K562 (cell line): ENCODE data around the gene NR2F2. TPM values are rescaled to one million over a fixed set of nuclear protein-coding genes. Genes with fewer than 3 reads are reported as not detected.

ENCODE experiments used
- ATAC-seq: fragments of 200-7000 bp; cut with Tn5 transposase; 3 replicates; pipeline ENCODE4 v1.9.1; 2020; ENCODE audit warnings: moderate library complexity
- BruUV-seq: library from RNA; stranded (reverse); fragments of 400-500 nt; replicated peaks from 2 replicates; lab custom pipeline; 2021; lab: Mats Ljungman, UMichigan
- CTCF ChIA-PET: fragments of 300-600 bp; formaldehyde crosslinking; extraction: SDS; loops from one replicate; lab custom pipeline; 2021; ENCODE audit warnings: low intra/inter-chr PET ratio; lab: Yijun Ruan, JAX
- POLR2A ChIA-PET: fragments of 300-600, 350-650 bp; sonication (Branson Sonifier 250); formaldehyde crosslinking; extraction: SDS; loops from one replicate; lab custom pipeline; 2021; ENCODE audit warnings: antibody characterized with exemption, inconsistent platforms; lab: Yijun Ruan, JAX
- DNase-seq, 4 experiments: peaks; one replicate each; pipeline versions ENCODE4 v3.0.0 to v3.0.0-alpha.2; 2011 to 2018; ENCODE audit warnings: low spot score in 3 of 4, mixed read lengths in 3 of 4; ENCODE audit errors: extremely low read depth in 1 of 4
- FAIRE-seq: peaks from 2 replicates; lab custom pipeline; 2011; peaks lifted over from hg19 to GRCh38; lab: Jason Lieb, UNC
- H2AFZ ChIP-seq: 2 replicates; pipeline ENCODE4 v1.6.0; 2011; ENCODE audit warnings: low read depth, low read length, control low read depth, inconsistent platforms
- H3K27ac ChIP-seq: fragments of 200-600 bp; 3 replicates; pipeline ENCODE4 v1.8.0; 2011; ENCODE audit warnings: low read depth, mild to moderate bottlenecking, control low read depth, inconsistent platforms, low read length, moderate library complexity, mixed read lengths; ENCODE audit errors: extremely low read depth
- H3K27me3 ChIP-seq, 2 experiments: fragments of 300-600 bp in 1 of 2; 2 replicates in 1 of 2; 3 replicates in 1 of 2; pipeline versions ENCODE4 v1.6.0 to v1.8.0; 2011; ENCODE audit warnings: inconsistent platforms in 2 of 2, low read length in 2 of 2, mild to moderate bottlenecking in 1 of 2, mixed read lengths in 1 of 2, moderate library complexity in 1 of 2; ENCODE audit not compliant: control insufficient read depth in 2 of 2, insufficient read depth in 2 of 2
- H3K36me3 ChIP-seq: fragments of 300-600 bp; 3 replicates; pipeline ENCODE4 v1.8.0; 2011; ENCODE audit warnings: mild to moderate bottlenecking, low read length, inconsistent platforms; ENCODE audit not compliant: control insufficient read depth, insufficient read depth
- H3K4me1 ChIP-seq, 2 experiments: fragments of 200-600 bp in 1 of 2; replicated peaks in 1 of 2; 2 replicates in 1 of 2; 3 replicates in 1 of 2; pipeline versions ENCODE4 v1.5.1 to v1.8.0; 2011; ENCODE audit warnings: inconsistent platforms in 2 of 2, low read length in 2 of 2, mild to moderate bottlenecking in 1 of 2, mixed read lengths in 1 of 2, moderate library complexity in 1 of 2; ENCODE audit not compliant: control insufficient read depth in 2 of 2, insufficient read depth in 2 of 2
- H3K4me2 ChIP-seq: 2 replicates; pipeline ENCODE4 v1.6.1; 2011; ENCODE audit warnings: low read length, control low read depth, inconsistent platforms, mixed read lengths; ENCODE audit not compliant: insufficient read depth
- H3K4me3 ChIP-seq: fragments of 200-600 bp; sonication (generic), shearing (Covaris generic); 2 replicates; pipeline ENCODE4 v1.5.1; 2016; ENCODE audit warnings: control low read depth, inconsistent platforms
- H3K79me2 ChIP-seq: fragments of 200-600 bp; 3 replicates; pipeline ENCODE4 v1.8.0; 2011; ENCODE audit warnings: low read length, inconsistent platforms; ENCODE audit not compliant: control insufficient read depth, insufficient read depth
- H3K9ac ChIP-seq, 2 experiments: 2 replicates each; pipeline versions ENCODE4 v1.6.0 to v1.6.1; 2011; ENCODE audit warnings: low read depth in 2 of 2, low read length in 2 of 2, control low read depth in 1 of 2, inconsistent platforms in 1 of 2, mild to moderate bottlenecking in 1 of 2, mixed read lengths in 1 of 2; ENCODE audit not compliant: insufficient read depth in 1 of 2
- H3K9me1 ChIP-seq: one replicate; pipeline ENCODE4 v1.6.0; 2011; ENCODE audit warnings: inconsistent platforms, mild to moderate bottlenecking, low read length, moderate library complexity; ENCODE audit not compliant: control insufficient read depth, insufficient read depth
- H3K9me3 ChIP-seq: replicated peaks from 2 replicates; pipeline ENCODE4 v1.5.1; 2011; ENCODE audit warnings: low read depth, low read length, inconsistent platforms; ENCODE audit not compliant: control insufficient read depth, insufficient read depth
- H4K20me1 ChIP-seq: replicated peaks from 2 replicates; pipeline ENCODE4 v1.6.1; 2011; ENCODE audit warnings: low read length, inconsistent platforms, mixed read lengths; ENCODE audit not compliant: control insufficient read depth, insufficient read depth
- CBX3 ChIP-seq, 2 experiments: IDR thresholded peaks; 1 replicate in 1 of 2; 2 replicates in 1 of 2; pipeline ENCODE4 v1.6.1; 2012; ENCODE audit warnings: inconsistent platforms in 2 of 2, low read length in 2 of 2, borderline replicate concordance in 1 of 2, control low read depth in 1 of 2
- EGR1 ChIP-seq: fragments of 450-650 bp; conservative IDR thresholded peaks from 2 replicates; pipeline ENCODE4 v1.6.1; 2017; ENCODE audit warnings: mild to moderate bottlenecking
- RBFOX2 ChIP-seq: fragments of 200-400 bp; formaldehyde crosslinking; IDR thresholded peaks from 2 replicates; pipeline ENCODE4 v1.6.1; 2017; ENCODE audit warnings: low read depth, mild to moderate bottlenecking, low read length, moderate library complexity
- STAT6 ChIP-seq: sonication (generic); formaldehyde crosslinking; IDR thresholded peaks from 2 replicates; pipeline ENCODE4 v1.8.1; 2023; ENCODE audit warnings: mild to moderate bottlenecking, missing genetic modification reagents
- ZNF449 ChIP-seq: fragments of 250-450 bp; sonication (Bioruptor Pico); IDR thresholded peaks from 2 replicates; pipeline ENCODE4 v1.8.0; 2022; ENCODE audit warnings: moderate library complexity, mild to moderate bottlenecking, inconsistent platforms
- WGBS: fragments of 100-300 bp; shearing (Covaris generic); methylation state at CpG from one replicate; pipeline ENCODE4 v1.1.6; 2016; ENCODE audit warnings: low coverage, mixed read lengths; ENCODE audit not compliant: insufficient coverage; ENCODE audit errors: missing lambda C conversion rate; 5-methylcytosine and 5-hydroxymethylcytosine counted together
- in situ Hi-C: fragments of 300-500 bp; cut with MboI; formaldehyde crosslinking; loops from 4 replicates; pipeline ENCODE4 v1.15.0; 2018; ENCODE audit warnings: inconsistent platforms, mixed read lengths
- intact Hi-C: fragments of 100-400 bp; cut with micrococcal nuclease; formaldehyde crosslinking; loops from 2 replicates; pipeline ENCODE4 v1.14.2; 2022
- polyA plus RNA-seq, 8 experiments: library from polyadenylated mRNA; depleted of rRNA in 4 of 8; stranded (reverse) in 5 of 8; unstranded in 3 of 8; fragments of >200 nt; fragmentation: Nextera tagmentation in 2 of 8; fragmentation: Illumina TruSeq in 1 of 8; extraction: Ambion mirVana in 2 of 8; extraction: Trizol in 1 of 8; gene quantifications; 2 replicates each; pipeline versions ENCODE4 v1.2.1 to v1.2.3, GENCODE V29; 2011 to 2014; ENCODE audit warnings: inconsistent platforms in 1 of 8, missing spikeins in 1 of 8
- total RNA-seq, 7 experiments: library from RNA; depleted of rRNA in 6 of 7; stranded (reverse); fragments of >200 nt in 6 of 7; fragmentation: Illumina TruSeq in 2 of 7; extraction: Trizol in 2 of 7; gene quantifications; 2 replicates each; pipeline versions ENCODE4 v1.2.1 to v1.2.3, GENCODE V29; 2011 to 2021; ENCODE audit warnings: low replicate concordance in 1 of 7
- TF ChIP-seq, protein P1 (sequence below), 2 experiments: IDR thresholded peaks; 2 replicates each; pipeline ENCODE4 v1.6.1; 2011; ENCODE audit warnings: borderline replicate concordance in 1 of 2, control low read depth in 1 of 2, low read depth in 1 of 2, low read length in 1 of 2, mild to moderate bottlenecking in 1 of 2, mixed read lengths in 1 of 2, moderate library complexity in 1 of 2; ENCODE audit not compliant: insufficient read depth in 1 of 2, insufficient read length in 1 of 2, poor library complexity in 1 of 2, severe bottlenecking in 1 of 2; ENCODE audit errors: extremely low read depth in 1 of 2
- TF ChIP-seq, protein P2 (sequence below): fragments of 200-800 bp; sonication (Bioruptor generic); IDR thresholded peaks from 2 replicates; pipeline ENCODE4 v1.6.1; 2017; ENCODE audit warnings: missing genetic modification characterization, missing compliant biosample characterization
- TF ChIP-seq, protein P3 (sequence below): fragments of 450-650 bp; IDR thresholded peaks from 2 replicates; pipeline ENCODE4 v1.6.1; 2016; ENCODE audit warnings: missing biosample characterization, missing genetic modification characterization

The NR2F2 gene
- total and polyA plus RNA-seq, 9 of the 15 experiments (the other 6 are each of a cell fraction or from before 2014, with no cell fraction given), result 6.0 to 51.8 (median 11.1) TPM

DNA sequence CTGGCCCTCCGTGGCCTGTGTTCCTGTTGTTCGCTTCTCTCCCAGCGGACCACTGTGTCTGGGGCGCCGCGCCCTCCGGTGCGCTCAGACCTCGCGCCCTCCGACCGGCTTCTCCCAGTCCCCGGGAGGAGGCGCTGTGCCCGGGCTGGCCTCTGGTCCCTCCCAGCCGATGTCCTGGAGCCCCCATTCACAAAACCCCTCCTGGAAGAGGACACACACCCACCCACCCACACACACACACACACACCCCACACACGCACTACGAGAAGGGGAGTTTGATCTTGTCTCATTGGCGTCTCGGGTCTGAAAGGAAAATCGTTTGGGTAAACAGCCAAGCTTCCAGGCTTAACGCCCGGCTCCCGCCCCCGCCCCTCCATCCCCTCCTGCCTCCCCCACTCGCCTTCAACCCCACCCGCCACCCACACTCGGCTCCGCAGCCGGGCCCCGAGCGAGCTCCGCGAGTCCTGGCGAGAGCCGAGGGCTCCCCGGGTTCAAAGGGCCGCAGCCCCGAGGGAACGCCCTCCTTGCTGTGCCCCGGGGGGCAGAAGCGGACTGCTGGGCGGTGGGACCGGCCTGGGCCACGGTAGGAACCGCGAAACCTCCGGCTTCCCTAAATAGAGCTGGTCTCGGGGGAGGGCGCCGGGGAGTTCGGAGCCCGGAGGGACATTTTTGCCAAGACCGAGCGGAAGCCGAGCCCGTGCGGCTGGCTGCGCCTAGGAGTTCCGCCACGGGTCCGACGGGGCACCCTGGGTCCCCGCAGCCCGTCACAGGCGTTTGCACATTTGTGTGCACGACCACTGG is 23.6 kb downstream of the NR2F2 start:
- BruUV-seq, result no TSS peak
- WGBS, result 36% methylated on average over 20 of the region's 67 CpGs
- H3K4me1 ChIP-seq, result peaks cover 15 to 35% of the 10 kb centered on the region in 2 experiments
- ChIA-PET POLR2A (interaction anchor here (0.7 to 1.6 kb wide), 3 partner anchors 15 to 107 kb away, joined by 3 to 4 read pairs (median 3); partner anchors contain the start of gene NR2F2), CTCF (no interaction called here)
- DNase-seq, result peak; percentile 38 to 63 (median 58)
- peak overlapping the region; percentile 35 for H3K4me2 ChIP-seq
- H4K20me1 ChIP-seq, result no peaks in the 10 kb centered on the region
- intact Hi-C loops (no loop called here), in situ Hi-C loops (loop anchor here (10.0 kb wide), 1 partner anchor 231 kb away; no protein-coding TSS in a partner anchor)
- peak overlapping the region; percentile 70 to 92 for H3K9ac ChIP-seq
- H3K79me2 ChIP-seq, result peaks cover 3% of the 10 kb centered on the region; the same call in 1 of the 3 replicates
- FAIRE-seq, result no peak
- H3K9me3 ChIP-seq, result peaks cover 2% of the 10 kb centered on the region; the same call in 1 of the 2 replicates
- no peaks in the 10 kb centered on the region for H3K27me3 ChIP-seq
- H2AFZ ChIP-seq, result peak overlapping the region; percentile 77
- H3K27ac ChIP-seq, result peak overlapping the region; percentile 72; the same call in 2 of the 3 replicates
- H3K9me1 ChIP-seq, result no peaks in the 10 kb centered on the region
- H3K36me3 ChIP-seq, result peaks cover 5% of the 10 kb centered on the region; the same call in 1 of the 3 replicates
- peak overlapping the region; percentile 50 for H3K4me3 ChIP-seq
- ATAC-seq, result peak; percentile 24
- no peak for TF ChIP-seq STAT6 (CRISPR knock-in tag)
- peak; percentile 73 for TF ChIP-seq EGR1
- peak in 1 of 2 experiments; percentile 28; a peak in 1 of 3 replicates for TF ChIP-seq CBX3 (IDR thresholded peaks at IDR 0.05; ENCODE audit: borderline replicate concordance in 1 of 2, low read length in 2 of 2)
- TF ChIP-seq, protein P1, sequence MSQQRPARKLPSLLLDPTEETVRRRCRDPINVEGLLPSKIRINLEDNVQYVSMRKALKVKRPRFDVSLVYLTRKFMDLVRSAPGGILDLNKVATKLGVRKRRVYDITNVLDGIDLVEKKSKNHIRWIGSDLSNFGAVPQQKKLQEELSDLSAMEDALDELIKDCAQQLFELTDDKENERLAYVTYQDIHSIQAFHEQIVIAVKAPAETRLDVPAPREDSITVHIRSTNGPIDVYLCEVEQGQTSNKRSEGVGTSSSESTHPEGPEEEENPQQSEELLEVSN (IDR thresholded peaks at IDR 0.05; ENCODE audit: borderline replicate concordance in 1 of 2, extremely low read depth in 1 of 2, insufficient read depth in 1 of 2, insufficient read length in 1 of 2, low read depth in 1 of 2, low read length in 1 of 2, poor library complexity in 1 of 2, severe bottlenecking in 1 of 2), result no peak
- no peak for TF ChIP-seq ZNF449 (CRISPR knock-in tag)
- TF ChIP-seq, protein P2, sequence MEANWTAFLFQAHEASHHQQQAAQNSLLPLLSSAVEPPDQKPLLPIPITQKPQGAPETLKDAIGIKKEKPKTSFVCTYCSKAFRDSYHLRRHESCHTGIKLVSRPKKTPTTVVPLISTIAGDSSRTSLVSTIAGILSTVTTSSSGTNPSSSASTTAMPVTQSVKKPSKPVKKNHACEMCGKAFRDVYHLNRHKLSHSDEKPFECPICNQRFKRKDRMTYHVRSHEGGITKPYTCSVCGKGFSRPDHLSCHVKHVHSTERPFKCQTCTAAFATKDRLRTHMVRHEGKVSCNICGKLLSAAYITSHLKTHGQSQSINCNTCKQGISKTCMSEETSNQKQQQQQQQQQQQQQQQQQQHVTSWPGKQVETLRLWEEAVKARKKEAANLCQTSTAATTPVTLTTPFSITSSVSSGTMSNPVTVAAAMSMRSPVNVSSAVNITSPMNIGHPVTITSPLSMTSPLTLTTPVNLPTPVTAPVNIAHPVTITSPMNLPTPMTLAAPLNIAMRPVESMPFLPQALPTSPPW, result 0 out of 2 replicates have a peak, but pooled peaks have one; percentile 36
- TF ChIP-seq, protein P3, sequence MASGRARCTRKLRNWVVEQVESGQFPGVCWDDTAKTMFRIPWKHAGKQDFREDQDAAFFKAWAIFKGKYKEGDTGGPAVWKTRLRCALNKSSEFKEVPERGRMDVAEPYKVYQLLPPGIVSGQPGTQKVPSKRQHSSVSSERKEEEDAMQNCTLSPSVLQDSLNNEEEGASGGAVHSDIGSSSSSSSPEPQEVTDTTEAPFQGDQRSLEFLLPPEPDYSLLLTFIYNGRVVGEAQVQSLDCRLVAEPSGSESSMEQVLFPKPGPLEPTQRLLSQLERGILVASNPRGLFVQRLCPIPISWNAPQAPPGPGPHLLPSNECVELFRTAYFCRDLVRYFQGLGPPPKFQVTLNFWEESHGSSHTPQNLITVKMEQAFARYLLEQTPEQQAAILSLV (tag), result no peak
- TF ChIP-seq RBFOX2, result peak; percentile 66
